Ramos (cell line): Measurements from ENCODE around the gene SHISA7.

ENCODE experiments used
- in situ Hi-C: fragments of 300-500 bp; cut with MboI; formaldehyde crosslinking; loops from one replicate; pipeline ENCODE4 v1.14.3; 2022; ENCODE audit warnings: low sequenced_read_pairs; ENCODE audit not compliant: unreplicated experiment

The SHISA7 gene

GRCh38 chr19:55482156-55482961 is 39.3 kb upstream of the SHISA7 start:
- in situ Hi-C loops: no loop called here

GRCh38 chr19:55481794-55482155 is 38.7 kb upstream of the SHISA7 start:
- in situ Hi-C loops: no loop called here

DNA sequence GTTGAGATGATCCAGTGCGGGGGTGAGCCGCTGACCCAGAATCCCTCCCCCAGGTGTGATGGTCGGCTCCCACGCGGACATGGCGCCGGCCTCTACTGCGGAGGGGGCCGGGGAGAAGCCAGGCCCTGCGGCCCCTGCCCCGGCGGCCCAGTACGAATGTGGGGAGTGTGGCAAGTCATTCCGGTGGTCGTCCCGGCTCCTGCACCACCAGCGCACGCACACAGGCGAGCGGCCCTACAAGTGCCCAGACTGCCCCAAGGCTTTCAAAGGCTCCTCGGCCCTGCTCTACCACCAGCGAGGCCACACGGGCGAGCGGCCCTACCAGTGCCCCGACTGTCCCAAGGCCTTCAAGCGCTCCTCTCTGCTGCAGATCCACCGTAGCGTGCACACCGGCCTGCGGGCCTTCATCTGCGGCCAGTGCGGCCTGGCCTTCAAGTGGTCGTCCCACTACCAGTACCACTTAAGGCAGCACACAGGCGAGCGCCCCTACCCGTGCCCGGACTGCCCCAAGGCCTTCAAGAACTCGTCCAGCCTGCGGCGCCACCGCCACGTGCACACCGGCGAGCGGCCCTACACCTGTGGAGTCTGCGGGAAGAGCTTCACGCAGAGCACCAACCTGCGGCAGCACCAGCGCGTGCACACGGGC is 38.2 kb upstream of the SHISA7 start:
- in situ Hi-C loops: no loop called here

- in situ Hi-C loops: no loop called here
These were observed 36.5 kb upstream of the SHISA7 start for GRCh38 chr19:55479451-55480230.

GRCh38 chr19:55479045-55479444 is 35.9 kb upstream of the SHISA7 start:
- in situ Hi-C loops: no loop called here

DNA sequence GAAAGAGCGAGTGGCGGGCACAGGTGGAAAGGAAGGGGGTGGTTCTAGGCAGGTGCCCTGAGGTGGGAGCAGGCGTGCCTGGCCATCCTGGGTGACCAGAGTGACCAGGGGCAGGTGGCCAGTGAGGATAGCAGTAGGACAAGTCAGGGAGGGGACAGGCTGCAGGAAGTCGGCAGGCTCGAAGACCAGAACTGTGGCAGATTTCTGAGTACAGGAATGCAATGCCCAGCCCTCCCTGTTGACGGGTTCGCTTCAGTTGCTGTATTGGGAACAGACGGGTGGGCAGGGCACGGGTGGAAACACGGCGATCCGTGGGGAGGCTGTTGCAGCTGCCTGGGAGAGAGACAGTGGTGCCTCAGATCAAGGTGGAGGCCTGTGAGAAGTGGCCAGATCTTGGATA is 35.3 kb upstream of the SHISA7 start:
- in situ Hi-C loops: no loop called here

GRCh38 chr19:55477905-55478304 is 34.8 kb upstream of the SHISA7 start:
- in situ Hi-C loops: no loop called here

GRCh38 chr19:55476100-55476775 is 33.1 kb upstream of the SHISA7 start, which contains the start of gene ZNF628:
Gene ZNF628, plus strand, starts transcription at chr19:55476617. Its CDS starts 3,294 bp downstream, at chr19:55479911.
- in situ Hi-C loops: no loop called here

DNA sequence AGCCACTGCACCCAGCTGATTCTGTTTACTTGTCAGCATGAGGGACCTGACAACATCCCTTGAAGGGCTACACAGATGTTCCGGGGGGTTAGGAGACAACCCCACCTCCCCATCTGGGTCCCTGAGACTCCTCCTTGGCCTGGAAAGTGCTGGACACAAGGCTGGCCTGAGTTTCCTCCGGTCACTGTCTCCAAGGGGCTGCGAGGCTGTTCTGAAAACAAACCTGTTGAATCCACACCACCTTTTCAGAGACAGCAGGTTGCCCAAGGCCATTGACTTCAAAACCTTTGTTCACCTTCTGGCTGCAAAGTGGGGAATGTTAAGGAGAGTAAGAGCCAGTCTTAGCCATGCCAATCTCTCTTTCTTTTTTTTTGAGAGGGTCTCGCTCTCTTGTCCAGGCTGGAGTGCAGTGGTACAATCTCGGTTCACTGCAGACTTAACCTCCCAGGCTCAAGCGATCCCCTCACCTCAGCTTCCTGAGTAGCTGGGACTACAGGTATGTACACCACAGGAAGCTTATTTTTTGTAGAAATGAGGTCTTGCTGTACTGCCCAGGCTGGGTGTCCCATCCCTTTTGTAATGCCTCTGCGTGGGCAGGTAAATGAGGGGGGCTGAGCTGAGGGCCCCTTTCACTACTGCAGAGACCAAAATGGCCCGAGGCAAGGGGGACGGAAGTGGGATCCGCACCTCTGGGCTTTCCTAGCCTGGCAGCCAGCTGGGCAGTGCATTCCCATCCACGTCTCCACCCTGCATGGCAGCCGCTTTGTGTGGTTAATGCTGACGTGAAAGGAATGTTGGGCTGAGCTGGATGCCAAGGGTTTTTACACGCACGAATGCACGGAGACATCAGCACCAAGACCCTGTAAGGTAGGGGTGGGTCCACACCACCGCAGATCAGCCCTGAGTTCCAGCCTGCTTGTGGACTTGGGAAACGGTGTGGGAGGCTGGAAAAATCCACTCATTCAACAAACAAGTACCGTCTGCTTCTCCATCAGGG is 31.5 kb upstream of the SHISA7 start:
- in situ Hi-C loops: no loop called here

GRCh38 chr19:55473225-55474012 is 30.3 kb upstream of the SHISA7 start:
- in situ Hi-C loops: no loop called here

DNA sequence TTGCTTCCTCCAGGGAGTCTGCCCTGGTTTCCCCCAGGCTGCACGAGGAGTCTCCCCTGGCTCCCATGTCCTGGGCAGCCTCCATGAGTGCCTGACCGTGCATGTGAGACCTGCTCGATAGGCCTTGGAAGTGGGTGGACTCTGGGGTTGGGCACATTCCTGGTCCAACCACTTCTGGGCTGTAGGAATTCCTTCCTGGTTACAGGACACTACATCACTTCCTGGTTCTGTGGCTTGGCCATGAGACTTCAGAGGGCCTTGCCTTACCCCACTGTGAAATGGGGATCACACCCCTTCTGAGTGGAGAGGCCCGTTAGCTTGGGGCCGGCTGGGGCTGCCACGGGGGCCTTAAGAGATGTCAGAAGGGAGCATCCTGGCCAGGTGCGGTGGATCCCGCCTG is 29.4 kb upstream of the SHISA7 start:
- in situ Hi-C loops: no loop called here

GRCh38 chr19:55471266-55471665 is 28.2 kb upstream of the SHISA7 start:
- in situ Hi-C loops: no loop called here

GRCh38 chr19:55468054-55468393 is 24.9 kb upstream of the SHISA7 start:
- in situ Hi-C loops: no loop called here

- in situ Hi-C loops: no loop called here
These were observed 24.3 kb upstream of the SHISA7 start for GRCh38 chr19:55467236-55468053.

GRCh38 chr19:55466241-55466614 is 23.1 kb upstream of the SHISA7 start:
- in situ Hi-C loops: no loop called here

- in situ Hi-C loops: no loop called here
These were observed 22.6 kb upstream of the SHISA7 start for GRCh38 chr19:55465460-55466240.

GRCh38 chr19:55464662-55465054 is 21.6 kb upstream of the SHISA7 start, which contains the start of gene C19orf85:
Gene C19orf85, minus strand, starts transcription at chr19:55464751. Its CDS starts 197 bp downstream, at chr19:55464554.
- in situ Hi-C loops: no loop called here
